Retina (tissue), 1 donor: Measurements from ENCODE around the gene ORC6.
A peak's percentile ranks its signal among the peaks of the same experiment; 100 is the strongest.
"Not testable (repeated sequence)": the region's sequence is repeated elsewhere in the genome, so short reads cannot be mapped to it uniquely, and the experiment has no call there.

Experiments
- DNase-seq: peaks from one replicate; pipeline ENCODE4 v3.0.0-alpha.2; 2016

Gene ORC6, protein sequence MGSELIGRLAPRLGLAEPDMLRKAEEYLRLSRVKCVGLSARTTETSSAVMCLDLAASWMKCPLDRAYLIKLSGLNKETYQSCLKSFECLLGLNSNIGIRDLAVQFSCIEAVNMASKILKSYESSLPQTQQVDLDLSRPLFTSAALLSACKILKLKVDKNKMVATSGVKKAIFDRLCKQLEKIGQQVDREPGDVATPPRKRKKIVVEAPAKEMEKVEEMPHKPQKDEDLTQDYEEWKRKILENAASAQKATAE

DNA sequence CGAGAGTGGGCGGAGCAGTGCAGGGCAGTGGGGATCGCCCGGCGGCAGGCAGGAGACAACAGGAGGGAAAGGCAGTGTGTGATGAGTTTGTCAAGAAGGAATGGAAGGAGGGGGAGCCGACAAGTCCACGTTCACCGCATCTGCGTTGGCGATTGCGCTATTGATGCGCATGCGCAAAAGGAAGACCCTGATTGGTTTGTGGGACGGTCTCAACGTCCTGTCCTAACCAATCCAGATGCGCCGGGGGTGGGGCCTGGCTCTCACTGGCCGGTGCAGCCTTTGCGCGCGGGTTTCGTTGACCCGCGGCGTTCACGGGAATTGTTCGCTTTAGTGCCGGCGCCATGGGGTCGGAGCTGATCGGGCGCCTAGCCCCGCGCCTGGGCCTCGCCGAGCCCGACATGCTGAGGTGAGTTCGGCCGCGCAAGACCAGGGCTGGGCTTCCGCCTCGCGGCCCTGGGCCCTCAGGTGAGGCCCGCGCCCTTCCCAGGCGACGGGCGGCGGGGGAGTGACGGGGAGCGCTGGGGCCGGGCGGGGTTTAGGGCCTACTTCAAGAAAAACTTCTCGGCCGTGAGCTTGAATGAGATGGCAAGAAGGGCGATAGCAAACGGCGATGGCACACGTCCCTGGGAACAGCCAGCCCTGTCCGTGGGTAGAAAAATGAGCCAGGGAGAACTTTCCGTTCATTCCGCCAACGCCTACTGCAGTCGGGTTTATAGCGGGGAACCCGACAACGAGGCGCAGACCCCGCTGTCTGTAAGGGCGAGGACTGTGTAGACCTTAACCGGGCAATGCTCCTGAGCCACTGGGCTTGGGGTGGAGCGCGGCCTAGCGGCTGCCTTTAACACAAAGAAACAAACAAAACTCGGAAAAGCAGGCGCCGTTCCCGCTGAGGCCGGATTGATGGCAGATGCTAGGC lies at the start of gene ORC6:
Gene ORC6 (plus strand): TSS at position 295 of the 916 bp plus-strand sequence. CDS start 47 bp downstream, at position 342.
- peak; percentile 100 for DNase-seq

DNA sequence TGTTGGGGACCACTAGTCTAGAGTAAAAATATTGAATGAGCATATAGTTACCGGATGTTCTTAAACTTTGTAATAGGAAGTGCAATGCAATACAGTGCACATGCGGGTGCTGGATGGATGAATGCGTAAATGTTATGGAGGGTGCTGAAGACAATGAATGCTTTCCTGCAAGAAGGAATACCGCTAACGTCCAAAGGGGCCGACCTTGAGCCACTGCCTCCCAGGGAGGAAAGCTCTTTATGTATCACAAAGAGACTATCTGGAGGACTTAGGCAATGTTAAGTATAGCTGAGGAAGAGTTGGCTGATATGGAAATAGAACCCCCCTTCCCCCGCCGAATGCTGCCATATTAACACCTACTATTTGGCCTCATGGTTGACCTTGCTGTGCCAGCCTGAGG lies 40.8 kb upstream of the ORC6 start:
- DNase-seq, result no peak

DNA sequence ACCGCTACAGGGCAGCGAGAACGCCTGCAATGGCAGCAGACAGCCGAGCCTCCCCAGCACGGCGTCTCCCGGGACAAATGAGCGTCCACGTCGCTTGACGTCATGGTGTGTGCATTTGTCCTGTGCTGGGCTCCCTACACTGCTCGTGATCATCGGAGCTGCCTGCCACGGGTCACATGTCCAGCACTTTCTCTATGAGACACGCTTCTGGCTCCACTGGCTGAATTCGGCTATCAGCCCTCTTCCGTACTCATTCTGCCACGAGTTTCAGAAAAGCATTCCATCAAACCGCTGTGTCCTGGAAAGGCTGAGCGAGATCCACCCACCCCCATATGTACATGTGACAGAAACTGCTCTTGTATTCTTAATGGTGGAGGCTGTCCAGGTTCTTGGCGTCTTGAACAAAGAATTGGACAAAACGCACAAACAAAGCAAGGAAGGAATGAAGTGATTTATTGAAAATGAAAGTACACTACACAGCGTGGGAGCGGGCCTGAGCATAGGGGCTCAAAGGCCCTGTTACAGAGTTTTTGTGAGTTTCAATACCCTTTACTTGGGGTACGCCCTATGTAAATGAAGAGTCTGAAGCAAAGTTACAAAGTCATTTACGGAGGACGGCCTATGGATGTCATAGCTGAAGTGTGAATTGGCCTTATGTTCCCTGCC lies 39.7 kb upstream of the ORC6 start:
- no peak for DNase-seq

DNA sequence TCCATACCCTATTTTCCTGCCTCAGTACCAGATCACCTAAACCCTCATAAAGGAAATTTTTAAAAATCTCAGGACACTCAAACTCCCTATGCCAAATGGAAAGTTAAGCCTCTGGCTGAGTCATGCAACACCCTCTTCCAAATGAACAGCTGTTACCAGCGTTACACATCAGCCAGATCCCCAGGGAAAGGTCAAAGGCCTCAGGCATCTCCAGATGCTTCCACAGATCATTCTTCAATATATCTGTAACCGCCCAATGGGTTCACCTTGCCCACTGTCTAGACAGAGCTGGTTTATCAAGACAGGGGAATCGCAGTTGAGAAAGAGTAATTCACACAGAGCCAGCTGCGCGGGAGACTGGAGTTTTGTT lies 39.2 kb upstream of the ORC6 start:
- DNase-seq, result no peak

DNA sequence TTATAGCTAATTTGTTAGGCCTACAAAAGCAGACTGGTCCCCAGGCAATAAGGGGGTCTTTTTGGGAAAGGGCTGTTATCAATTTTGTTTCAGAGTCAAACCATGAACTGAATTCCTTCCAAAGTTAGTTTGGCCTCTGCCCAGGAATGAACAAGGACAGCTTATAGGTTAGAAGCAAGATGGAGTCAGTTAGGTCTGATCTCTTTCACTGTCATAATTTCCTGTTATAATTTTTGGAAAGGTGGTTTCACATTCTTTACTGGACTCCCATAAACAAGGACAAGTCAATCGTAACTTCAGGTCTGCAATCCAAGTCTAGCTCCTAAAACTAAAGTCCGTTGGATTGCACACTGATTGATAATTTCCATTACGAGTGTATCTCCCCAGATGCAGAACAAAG lies 38.2 kb upstream of the ORC6 start:
- DNase-seq, result no peak

DNA sequence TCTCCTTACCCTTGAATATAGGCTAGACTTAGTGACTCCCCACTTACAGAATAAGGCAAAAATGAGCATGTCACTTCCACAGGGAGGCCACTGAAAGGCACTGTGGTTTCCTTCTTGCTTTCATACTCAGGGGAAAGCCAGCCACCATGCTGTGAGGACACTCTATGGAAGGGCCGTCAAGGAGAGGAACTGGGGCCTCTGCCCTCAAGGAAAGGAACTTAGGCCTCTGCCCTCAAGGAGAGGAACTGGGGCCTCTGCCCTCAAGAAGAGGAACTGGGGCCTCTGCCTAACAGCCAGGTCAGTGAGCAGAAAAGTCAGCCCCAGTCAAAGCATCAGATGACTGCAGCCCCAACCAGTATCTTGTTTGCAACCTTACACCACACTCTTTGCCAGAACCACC lies 30.5 kb upstream of the ORC6 start:
- DNase-seq, result no peak

DNA sequence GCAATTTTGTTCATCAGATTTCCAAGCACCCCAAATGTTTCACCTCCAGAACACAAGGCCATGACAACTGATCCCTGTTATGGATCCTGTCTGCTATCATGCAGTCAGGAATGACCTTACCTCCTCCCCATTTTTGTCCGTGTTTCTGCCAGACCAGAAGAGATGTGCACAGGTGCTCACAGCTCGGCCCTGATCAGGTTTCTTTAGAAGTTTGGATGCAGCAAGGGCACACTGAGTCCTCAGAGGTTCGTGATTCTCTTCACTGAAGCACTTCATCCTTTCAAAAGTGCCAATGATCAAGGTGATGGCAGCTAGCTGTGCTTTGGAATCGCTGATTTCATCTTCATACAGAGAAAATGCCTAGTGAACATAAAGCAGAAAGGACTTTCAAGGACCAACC lies 27.3 kb upstream of the ORC6 start:
- DNase-seq, result no peak

DNA sequence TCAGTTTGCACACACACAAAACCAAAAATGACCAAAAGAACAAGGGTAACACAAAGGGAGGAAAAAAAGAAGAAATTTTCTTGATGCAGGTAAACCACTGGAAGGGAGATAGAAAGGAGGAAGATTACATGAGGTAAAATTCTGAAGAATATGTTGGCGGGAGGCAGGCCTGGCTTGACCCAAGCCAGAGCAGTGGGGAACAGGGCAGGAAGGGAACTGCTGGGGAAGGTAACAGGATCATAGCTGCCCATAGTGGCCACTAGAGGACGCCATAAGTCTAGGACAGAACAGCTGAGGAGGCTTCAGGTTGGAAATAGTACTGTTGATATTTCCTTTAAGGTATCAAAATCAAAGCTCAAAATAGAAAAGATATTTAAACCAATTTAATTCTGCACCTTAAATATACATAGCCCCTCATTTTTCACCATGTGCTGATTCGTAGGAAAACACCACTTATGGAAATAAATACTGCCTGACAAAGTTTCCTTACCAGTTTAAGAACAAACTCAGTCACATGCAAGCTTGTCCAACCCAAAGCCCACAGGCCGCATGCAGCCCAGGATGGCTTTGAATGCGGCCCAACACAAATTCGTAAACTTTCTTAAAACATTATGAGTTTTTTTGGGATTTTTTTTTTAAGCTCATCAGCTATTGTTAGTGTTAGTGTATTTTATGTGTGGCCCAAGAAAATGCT lies 16.0 kb upstream of the ORC6 start:
- DNase-seq, result peak; percentile 38

DNA sequence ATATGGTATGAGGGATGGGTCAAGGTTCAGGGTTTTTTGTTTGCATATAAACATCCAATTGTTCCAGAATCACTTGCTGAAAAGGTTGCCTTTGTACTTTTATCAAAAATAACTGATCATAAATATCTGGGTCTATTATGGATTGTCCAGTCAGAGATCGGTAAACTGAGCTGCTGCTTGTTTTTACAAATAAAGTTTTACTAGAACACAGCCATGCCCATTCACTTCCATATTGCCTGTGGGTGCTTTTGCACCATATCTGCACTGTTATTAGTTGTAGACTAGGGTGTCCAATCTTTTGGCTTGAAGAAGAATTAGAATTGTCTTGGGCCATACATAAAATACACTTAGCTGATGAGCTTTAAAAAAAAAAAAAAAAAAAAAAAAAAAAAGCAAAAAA lies 11.5 kb upstream of the ORC6 start:
- DNase-seq, result not testable (repeated sequence)

DNA sequence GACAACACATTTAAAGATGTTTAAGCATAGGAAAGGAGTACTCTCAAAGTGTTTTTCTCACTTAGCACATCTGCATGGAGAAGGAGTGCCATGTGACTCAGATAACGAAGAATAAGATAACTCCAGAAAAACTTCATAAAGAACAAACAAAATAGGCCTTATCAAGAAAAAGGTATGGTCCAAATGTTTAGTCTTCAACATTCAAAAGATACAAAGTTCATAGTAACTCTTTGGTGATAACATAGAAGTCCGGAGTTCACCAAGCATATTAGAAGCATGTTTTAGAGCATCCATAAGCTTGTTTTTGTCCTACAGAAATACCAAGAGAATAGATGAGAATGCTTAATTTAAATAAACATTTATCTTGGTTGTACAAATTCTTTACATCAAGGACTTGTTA lies 7.6 kb upstream of the ORC6 start:
- DNase-seq, result not testable (repeated sequence)

DNA sequence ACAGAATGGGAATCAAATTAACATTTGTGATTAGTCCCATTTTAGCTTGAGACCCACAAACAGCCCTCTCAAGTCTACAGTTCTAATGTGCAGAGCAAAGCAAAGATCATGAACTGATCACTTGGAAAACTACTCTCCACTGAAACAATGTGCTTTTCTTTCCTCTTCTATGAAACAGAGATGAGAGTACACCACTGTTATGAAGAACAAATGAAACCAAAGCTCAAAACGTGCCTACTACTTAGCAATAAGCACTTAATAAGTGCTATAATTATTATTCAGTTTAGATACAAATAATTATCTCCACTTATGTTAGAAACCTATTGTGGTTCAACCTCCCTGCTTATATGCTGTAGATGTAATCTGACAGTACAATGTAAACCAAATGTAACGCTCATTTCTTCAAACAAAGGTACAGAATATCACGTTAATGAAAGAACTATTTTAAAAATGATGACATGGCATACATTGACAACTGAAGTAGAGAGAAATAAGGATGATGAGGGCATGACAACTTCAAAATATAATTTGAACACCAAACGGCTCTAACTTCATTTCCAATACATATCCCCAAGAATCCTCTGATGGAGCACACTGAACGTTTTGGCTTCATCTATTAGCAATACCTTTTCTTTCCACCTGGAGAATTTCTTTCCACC lies 2.5 kb upstream of the ORC6 start:
- DNase-seq, result no peak

DNA sequence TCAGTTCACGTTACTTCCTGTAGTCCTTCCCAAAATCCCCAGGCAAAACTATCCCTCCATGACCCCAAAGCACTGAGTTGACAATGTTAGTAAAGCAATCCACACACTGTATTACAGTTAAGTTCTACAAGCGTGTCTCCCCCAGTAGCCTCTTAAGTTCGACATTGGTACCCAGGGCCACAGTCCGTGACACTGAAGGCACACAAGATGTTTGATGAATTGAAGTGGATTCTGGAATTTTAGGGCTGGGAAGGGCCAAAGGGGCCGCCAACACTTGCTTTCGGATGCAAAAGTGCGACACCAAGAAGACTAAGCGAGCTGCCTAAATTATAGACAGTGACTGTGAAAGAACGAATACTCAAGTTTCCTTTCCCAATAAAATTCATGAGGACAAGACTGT lies 2.0 kb upstream of the ORC6 start:
- DNase-seq, result peak; percentile 7

DNA sequence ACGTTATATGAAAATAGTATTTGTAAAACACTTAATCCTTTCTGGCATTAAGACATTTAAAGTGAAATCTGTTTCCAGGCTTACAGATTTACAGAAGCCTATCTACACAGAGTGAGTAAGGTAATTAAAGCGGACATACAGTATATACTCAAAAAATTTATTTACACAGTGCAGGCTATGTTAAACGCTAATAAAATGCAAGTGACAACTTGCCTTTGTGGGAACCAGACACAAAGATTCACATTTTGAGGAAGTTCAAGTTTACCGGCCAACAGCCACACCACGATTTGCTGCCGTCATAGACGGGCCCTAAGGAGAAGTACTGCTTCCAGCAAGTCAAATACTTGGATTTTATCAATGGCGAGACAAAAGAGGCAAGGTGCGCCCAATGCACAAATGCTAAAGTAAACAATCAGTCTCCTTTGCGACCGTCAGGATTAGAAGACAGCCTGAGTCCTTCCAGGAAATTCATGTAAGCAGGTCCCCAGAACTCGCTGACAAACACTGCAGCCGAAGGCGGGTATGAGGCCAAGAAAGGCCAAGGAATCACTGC lies 1.3 kb upstream of the ORC6 start:
- no peak for DNase-seq

DNA sequence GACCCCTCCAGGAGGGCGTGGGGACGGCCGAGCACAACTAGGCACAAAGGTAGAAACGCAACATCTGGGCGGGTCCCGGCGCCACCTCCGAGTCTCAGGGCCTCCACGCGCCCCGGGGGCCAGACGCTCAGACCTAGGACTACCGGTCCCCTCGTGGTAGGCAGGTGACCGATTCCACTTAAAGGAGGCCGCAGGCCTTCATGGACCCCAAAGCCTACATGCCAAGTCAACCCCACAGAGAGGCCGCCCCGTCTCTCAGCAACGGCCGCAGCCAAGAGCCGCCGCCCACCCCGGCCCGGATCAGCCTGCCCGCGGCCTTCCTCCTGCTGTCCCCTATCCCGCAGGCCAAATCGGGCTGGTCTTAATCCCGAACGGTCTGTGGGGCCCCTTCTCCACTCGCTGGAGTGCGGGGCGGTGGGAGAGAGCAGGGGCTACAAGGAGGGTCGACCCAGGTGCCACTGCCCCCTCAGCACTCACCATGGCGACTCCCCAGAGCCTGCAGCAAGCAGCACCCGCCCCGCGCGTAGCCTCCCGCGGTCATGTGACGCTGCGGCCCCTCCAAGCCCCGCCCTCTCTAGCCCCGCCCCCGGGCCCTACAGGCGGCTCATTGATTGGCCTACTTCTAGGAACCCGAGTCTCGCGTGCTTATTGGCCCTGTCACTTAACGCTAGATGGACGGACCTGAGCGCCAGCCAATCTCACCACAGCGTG lies 650 bp upstream of the ORC6 start, which contains the start of gene VPS35:
Gene VPS35 (minus strand): TSS at position 525 of the 711 bp plus-strand sequence. CDS start 45 bp downstream, at position 480.
- peak; percentile 99 for DNase-seq

DNA sequence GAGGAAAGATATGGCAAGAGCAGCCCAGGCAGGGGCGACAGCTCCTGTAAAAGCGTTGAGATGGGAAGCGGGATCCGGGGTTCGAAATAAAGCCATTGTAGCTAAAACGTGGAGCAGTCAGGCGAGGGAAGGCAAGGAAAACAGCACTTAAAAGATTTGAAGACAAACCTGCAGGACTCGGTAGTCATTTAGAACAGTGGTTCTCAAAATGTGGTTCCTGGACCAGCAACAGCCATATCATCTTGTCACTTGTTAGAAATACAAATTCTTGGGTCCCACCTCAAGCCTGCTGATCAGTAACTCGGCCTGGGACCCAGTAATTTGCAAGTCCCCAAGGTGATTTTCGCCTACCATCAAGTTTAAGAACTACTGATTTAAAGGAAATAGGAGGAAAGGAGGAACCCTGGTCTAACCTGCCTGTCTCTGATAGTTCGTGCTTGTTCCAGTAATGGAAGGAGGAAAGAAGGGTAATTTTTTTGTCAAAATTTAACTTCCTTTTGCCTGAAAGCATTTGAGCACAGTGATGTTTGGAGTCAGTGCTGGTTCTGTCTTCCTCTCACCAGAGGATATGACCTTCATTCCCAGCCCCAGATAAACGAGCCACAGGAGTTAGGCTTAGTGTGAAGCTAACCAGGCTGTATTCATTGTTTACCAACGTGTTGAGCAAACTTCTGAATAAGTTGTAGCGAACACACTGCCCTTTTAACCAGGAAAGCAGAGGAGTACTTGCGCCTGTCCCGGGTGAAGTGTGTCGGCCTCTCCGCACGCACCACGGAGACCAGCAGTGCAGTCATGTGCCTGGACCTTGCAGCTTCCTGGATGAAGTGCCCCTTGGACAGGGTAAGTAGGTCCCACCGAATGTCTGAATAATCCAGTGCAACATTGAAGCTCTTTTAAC lies 1.1 kb downstream of the ORC6 start:
- DNase-seq, result no peak

DNA sequence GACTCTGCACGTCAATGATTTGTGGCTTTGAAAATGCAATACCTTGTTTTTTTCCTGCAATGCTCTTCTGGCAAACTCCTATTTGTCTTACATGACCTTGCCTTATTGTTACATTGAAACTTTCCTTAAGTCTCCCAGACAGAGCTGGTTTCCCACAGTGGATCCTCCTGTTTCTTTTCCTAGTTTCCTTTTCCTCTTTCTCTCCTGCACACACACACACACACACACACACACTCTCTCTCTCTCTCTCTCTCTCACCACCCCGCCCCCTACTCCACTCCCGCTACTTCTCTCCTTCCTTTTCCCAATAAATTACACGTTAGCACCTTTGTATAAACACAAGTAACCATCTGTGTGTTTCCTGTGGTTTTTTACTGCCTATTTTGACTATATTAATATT lies 2.3 kb downstream of the ORC6 start:
- DNase-seq, result no peak

DNA sequence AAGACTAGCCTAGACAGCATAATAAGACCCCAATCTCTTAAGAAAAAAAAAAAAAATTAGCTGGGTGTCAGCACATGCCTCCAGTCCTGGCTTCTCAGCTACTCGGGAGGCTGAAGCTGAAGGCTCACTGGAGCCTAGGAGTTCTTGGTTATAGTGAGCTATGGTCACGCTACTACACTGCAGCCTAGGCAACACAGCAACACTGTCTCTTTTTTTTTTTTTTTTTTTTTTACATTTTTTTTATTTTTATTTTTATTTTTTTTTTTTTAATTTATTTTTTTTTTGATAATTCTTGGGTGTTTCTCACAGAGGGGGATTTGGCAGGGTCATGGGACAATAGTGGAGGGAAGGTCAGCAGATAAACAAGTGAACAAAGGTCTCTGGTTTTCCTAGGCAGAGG lies 4.1 kb downstream of the ORC6 start:
- no peak for DNase-seq

DNA sequence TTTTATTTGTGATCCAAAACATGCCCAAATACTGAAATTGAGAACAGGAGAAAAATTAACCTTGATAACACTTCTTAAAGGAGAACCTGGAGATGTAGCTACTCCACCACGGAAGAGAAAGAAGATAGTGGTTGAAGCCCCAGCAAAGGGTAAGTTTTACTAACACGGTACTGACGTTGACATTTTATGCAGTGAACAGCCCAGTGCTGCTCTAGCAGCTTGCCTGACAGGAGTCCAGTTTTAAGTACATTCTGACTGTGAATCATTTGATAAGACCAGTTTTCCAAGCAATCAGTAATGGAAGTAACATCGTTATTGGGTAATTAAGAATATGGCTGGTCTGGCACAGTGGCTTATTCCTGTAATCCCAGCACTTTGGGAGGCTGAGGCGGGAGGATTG lies 6.5 kb downstream of the ORC6 start:
- DNase-seq, result no peak

DNA sequence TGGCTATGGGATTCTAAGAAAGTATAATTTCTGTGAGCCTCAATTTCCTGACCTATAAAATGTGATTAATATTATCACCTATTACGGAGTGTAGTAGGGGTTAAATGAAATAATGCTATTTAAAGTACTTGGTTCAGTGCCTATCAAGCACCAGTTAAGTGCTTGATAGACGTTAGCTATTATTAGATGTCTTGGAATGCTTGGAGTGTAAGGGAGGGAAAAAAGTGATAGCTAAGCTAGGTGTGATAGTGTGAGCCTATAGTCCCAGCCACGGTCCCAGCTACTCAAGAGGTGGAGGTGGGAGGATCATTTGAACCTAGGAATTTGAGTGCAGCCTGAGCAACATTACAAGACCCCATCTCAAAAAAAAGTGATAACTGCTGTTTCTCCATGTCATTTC lies 7.5 kb downstream of the ORC6 start:
- no peak for DNase-seq

DNA sequence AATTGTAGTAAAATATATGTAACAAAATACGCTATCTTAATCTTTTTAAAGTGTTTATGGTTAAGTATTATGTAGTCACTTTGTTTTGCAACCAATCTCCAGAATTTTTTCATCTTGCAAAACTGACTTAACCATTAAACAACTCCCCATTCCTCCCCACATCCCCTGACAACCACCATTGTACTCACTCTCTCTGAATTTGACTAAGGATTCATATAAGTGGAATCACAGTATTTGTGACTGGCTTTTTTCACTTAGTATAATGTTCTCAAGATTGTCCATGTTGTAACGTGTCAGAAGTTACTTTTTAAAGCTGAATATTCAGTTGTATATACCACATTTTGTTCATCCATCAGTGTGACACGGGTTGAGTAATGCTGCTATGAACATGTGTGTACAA lies 10.6 kb downstream of the ORC6 start:
- DNase-seq, result no peak
